GM12801 (cell line): ENCODE data around the gene STK36.

Experiments
- TF ChIP-seq, protein P1 (sequence below): IDR thresholded peaks from one replicate; pipeline ENCODE4 v1.5.1; 2011; ENCODE audit warnings: control low read depth; ENCODE audit not compliant: insufficient read length; ENCODE audit errors: extremely low read depth

The STK36 gene

DNA sequence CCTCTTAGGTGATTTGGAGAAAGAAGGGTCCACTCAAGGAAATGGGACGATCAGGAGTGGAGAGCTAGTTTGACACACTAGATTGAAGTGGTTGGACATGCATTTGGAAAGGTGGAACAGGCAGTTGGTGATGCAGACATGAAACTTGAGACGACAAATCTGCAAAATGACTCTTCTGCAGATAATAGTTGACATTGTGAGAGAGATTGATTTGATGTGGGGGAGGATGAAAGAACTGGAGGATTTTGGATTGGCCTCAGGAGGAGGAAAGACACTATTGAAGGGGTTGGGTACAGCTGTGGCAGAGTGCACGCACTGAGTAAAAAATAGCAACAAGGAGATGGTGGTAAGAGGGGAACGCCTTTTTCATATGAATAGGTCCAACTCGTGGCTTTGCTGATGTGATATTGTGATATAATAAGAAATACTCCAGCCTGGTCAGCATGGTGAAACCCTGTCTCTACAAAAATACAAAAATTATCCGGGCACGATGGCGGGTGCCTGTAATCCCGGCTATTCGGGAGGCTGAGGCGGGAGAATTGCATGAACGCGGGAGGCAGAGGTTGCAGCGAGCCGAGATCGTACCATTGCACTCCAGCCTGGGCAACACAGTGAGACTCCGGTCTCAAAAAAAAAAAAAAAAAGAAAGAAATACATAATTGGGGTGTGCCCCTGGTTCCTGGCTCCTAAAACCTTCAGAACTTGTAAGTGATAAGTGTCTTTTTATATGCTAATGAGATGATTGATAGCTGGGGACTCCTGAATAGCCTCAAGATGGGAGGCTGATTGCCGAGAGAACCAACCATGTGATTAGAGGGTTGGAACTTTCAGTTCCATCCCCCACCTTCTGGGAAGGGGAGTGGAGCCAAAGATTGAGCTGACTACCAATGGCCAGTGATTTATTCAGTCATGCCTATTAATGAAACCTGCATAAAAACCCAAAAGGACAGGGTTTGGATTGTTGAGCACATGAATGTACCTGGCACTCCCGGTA is 48.5 kb downstream of the STK36 start:
- TF ChIP-seq, protein P1, sequence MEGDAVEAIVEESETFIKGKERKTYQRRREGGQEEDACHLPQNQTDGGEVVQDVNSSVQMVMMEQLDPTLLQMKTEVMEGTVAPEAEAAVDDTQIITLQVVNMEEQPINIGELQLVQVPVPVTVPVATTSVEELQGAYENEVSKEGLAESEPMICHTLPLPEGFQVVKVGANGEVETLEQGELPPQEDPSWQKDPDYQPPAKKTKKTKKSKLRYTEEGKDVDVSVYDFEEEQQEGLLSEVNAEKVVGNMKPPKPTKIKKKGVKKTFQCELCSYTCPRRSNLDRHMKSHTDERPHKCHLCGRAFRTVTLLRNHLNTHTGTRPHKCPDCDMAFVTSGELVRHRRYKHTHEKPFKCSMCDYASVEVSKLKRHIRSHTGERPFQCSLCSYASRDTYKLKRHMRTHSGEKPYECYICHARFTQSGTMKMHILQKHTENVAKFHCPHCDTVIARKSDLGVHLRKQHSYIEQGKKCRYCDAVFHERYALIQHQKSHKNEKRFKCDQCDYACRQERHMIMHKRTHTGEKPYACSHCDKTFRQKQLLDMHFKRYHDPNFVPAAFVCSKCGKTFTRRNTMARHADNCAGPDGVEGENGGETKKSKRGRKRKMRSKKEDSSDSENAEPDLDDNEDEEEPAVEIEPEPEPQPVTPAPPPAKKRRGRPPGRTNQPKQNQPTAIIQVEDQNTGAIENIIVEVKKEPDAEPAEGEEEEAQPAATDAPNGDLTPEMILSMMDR = no peak

DNA sequence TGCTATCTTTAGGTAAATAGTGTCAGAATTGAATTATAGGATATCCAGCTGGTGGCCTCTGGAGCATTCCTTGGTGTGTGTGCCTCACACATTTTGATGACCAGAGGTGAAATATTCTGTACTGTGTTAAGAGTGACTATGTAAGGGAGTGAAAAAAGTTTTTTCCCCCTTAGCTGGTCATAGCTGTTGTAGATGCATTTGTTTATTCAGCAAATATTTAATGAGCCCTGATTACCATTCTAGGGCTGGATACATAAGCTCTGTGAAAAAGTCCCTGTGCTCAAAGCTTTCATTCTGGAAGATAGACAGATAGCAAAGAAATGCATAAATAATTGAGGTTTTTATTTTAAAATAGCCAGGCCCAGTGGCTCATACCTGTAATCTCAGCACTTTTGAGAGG is 49.6 kb downstream of the STK36 start:
- TF ChIP-seq, protein P1 = no peak

GRCh38 chr2:218721934-218722333 is 50.0 kb downstream of the STK36 start:
- TF ChIP-seq, protein P1 = no peak

DNA sequence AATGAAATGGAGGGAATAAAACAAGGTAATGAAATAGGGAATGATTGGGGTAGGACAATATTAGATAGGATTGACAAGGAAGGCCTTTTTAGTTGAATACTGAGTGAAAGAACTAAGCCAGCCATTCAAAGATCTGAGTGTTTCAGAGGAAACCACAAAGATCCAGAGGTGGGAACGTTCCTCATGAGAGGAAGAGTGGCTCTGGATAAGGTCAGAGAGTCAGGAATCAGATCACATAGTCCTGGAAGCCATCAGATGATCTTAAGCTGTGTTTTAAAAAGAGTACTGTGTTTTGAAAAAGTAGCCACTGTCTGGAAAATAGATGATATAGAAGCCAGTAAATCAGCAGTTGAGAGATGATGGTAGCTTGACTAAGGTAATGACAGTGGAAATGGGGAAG is 50.5 kb downstream of the STK36 start:
- TF ChIP-seq, protein P1 = no peak

GRCh38 chr2:218722876-218723785 is 51.2 kb downstream of the STK36 start:
- TF ChIP-seq, protein P1 = no peak

GRCh38 chr2:218726004-218726574 is 54.2 kb downstream of the STK36 start:
- TF ChIP-seq, protein P1 = no peak

DNA sequence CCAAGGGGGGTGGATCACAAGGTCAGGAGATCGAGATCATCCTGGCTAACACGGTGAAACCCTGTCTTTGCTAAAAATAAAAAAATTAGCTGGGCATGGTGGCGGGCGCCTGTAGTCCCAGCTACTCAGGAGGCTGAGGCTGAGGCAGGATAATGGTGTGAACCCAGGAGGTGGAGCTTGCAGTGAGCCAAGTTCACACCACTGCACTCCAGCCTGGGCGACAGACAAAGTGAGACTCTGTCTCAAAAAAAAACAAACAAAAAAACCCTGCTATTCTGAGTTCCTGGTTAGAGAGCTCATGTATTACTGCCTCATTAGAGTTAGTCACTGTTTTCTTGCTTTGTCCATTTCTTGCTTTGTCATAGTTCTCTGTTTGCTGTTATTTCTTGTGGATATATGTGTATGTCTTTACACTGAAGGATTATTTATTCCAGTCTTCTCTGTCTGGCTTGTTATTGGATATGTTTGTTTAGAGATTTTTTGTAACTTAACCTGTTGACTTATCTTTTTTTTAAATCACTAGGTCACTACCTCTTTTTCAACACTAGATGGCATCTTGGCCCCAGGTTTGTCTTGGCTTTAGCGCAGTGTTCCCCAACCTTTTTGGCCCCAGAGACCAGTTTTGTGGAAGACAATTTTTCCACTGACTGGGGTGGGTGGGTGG is 55.7 kb downstream of the STK36 start:
- TF ChIP-seq, protein P1 = no peak
